RWPE1 (cell line): ENCODE results near the gene TMEM272.
A peak's percentile ranks its signal among the peaks of the same experiment; 100 is the strongest.

ENCODE experiments used
- CTCF ChIA-PET: fragments of 350-600 bp; sonication (Branson Sonifier 250); formaldehyde crosslinking; extraction: SDS; loops from one replicate; lab custom pipeline; 2021; lab: Yijun Ruan, JAX
- POLR2A ChIA-PET: fragments of 400-600 bp; formaldehyde crosslinking; extraction: SDS; loops from one replicate; lab custom pipeline; 2020; ENCODE audit warnings: antibody characterized with exemption; ENCODE audit not compliant: low non-redundant PET; lab: Yijun Ruan, JAX
- DNase-seq: peaks from one replicate; pipeline ENCODE4 v3.0.0; 2012; ENCODE audit warnings: low spot score
- H3K27ac ChIP-seq: fragments of 450-650 bp; 2 replicates; pipeline ENCODE4 v1.5.1; 2017
- CTCF ChIP-seq: fragments of 450-650 bp; conservative IDR thresholded peaks from 2 replicates; pipeline ENCODE4 v1.5.1; 2017; ENCODE audit warnings: low read depth, mild to moderate bottlenecking

The TMEM272 gene

GRCh38 chr13:51858433-51859247 lies 13.7 kb upstream of the TMEM272 start:
- ChIA-PET POLR2A (no interaction called here), CTCF (interaction anchor here (0.7 to 1.0 kb wide), 2 partner anchors 16 to 456 kb away, joined by 3 read pairs; no protein-coding TSS in a partner anchor)
- peak; percentile 28 for DNase-seq
- no peak overlapping the region for H3K27ac ChIP-seq
- TF ChIP-seq CTCF = no peak

DNA sequence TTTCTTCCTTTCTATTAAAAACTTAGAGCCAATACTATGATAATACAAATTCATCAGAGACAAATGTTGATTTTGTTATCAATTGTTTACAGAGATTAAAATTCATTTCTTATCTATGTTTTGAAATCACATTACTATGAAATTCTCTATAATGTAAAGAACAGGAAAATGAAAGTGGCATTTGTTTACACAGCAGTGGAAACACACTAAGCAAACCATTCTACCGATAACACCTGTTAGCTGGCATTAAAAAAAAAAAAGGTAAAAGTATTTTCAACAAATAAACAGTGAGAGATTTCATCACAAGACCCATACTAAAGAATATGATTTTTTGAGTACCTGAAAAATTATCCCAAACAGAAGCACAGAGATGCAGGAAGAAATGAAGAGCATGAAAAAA lies 12.0 kb upstream of the TMEM272 start:
- ChIA-PET POLR2A (no interaction called here), CTCF (interaction anchor here (0.5 kb wide), 1 partner anchor 501 kb away, joined by 4 read pairs; no protein-coding TSS in a partner anchor)
- TF ChIP-seq CTCF = no peak
- H3K27ac ChIP-seq = no peak overlapping the region
- no peak for DNase-seq

DNA sequence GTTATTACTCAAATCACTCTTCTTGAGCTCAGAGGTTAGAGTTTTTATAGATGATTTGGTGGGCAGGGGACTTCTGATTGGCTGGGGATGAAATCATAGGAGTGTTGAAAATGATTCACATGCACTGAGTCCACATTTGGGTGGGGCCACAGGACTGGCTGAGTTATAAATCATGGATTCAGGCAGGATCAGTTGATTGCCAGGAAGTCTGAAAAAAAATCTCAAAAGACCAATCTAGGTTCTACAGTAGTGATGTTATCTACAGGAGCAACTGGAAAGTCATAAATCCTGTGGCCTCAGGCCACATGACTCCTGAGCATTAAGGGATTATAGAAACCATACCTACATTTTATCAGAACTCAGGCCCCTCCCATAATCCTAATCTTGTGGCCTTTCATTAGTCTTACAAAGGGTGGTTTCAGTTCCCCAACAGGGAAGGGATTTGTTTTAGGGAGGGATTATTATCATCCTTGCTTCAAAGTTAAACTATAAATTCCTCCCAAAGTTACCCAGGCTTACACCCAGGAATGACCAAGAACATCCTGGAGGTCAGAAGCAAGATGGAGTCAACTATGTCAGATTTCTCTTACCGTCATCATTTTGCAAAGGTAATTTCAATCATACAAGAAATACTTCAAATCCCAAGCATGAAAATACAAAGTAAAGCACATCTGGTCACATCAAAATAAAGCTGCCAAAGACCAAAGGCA lies 11.2 kb upstream of the TMEM272 start:
- CTCF ChIA-PET = interaction anchor here (0.5 to 0.6 kb wide), 2 partner anchors 500 to 1430 kb away, joined by 3 to 4 read pairs; no protein-coding TSS in a partner anchor
- H3K27ac ChIP-seq = no peak overlapping the region
- DNase-seq = no peak
- POLR2A ChIA-PET = no interaction called here
- TF ChIP-seq CTCF = no peak

DNA sequence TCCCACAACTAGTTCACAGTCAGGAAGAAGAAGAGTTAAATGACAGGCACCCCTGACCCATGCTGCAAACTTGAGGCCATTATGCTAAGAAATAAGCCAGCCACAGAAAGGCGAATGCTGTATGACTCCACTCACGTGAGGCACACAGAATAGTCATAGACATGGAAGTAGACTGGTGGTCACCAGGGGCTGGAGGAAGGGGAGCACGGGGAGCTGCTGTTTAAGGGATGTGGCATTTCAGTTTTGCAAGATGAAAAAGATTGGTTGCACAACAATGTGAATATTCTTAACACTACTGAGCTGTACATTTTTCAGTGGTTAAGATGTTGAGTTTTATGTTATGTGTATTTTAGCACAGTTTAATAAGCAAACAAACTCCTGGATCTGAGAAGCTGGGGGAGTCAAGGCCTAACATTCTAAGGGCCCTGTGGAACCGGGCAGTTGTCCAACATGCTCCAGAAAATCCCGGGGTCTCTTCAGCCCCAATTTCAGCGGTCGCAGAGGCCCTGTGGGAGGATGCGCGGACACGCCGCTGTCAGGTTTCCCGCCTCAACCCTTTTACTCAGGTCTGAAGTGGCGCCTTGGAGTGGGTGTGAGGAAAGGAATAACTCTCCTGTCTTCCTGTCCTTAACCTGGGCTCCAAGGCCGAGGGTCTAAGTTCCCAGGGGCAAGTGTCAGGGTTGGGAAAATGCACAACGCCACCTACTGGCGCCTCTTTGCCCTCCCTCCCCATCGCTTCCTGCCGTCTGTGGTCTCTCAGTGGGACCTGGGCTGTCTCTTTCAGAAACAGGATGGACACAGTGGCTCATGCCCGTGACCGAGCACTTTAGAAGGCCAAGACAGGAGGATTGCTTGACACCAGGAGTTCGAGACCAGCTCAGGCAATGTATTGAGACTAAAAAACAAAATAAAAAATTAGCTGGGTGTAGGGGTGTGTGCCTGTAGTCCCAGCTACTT lies 4.4 kb upstream of the TMEM272 start:
- POLR2A ChIA-PET = no interaction called here
- peak; percentile 42 for TF ChIP-seq CTCF
- CTCF ChIA-PET = interaction anchor here (0.6 to 0.8 kb wide), 3 partner anchors 28 to 373 kb away, joined by 3 to 5 read pairs (median 3); no protein-coding TSS in a partner anchor
- DNase-seq = no peak
- H3K27ac ChIP-seq = no peak overlapping the region

DNA sequence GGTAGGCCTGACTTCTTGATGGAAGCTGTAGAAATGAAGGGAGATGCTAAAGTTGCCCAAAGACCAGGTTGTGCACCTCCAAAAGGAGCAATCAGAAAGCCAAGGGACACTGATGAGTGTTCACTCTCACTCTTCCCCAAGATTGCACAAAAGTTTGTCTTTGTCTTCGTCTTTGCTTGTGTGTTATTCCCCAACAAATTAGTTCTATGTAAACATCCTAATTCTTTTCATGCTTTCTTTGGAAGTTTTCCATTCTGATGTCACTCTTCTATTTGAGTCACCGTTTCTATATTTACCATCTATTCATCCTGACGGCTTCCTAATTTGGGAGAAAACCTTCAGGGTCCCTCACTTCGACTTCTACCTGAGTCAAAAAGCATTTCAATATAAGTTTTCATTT lies 3.7 kb upstream of the TMEM272 start:
- POLR2A ChIA-PET = no interaction called here
- H3K27ac ChIP-seq = no peak overlapping the region
- CTCF ChIA-PET = no interaction called here
- no peak for TF ChIP-seq CTCF
- DNase-seq = no peak
